GM20000 (cell line): ENCODE data around the gene LAS1L.
"Not testable (repeated sequence)": the region's sequence is repeated elsewhere in the genome, so short reads cannot be mapped to it uniquely, and the experiment has no call there.

ENCODE experiments used
- DNase-seq: peaks from one replicate; pipeline ENCODE4 v3.0.0; 2012; ENCODE audit warnings: low spot score
- TF ChIP-seq, protein P1 (sequence below): IDR thresholded peaks from 2 replicates; pipeline ENCODE4 v1.5.1; 2012; ENCODE audit warnings: mild to moderate bottlenecking, control low read depth; ENCODE audit errors: extremely low read depth, missing control alignments

LAS1L gene

DNA sequence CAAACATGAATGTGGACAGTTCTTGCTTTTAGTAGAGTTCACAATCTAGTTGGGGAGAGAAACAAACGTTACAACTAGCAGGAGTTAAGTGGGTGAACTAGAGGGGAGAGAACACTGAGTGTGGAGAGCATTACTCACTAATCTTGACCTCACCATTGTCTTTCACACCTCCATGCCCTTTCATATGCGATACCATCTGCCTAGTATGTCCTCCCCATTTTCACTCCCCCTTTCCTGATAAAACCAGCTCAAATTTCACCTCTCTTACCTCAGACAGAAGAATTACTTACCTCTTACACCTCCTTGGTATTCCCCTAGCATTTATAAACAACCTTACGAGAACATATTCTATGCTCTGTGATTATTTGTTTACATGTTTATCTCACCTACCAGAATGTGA lies 53.6 kb downstream of the LAS1L start:
- DNase-seq: no peak
- TF ChIP-seq, protein P1, sequence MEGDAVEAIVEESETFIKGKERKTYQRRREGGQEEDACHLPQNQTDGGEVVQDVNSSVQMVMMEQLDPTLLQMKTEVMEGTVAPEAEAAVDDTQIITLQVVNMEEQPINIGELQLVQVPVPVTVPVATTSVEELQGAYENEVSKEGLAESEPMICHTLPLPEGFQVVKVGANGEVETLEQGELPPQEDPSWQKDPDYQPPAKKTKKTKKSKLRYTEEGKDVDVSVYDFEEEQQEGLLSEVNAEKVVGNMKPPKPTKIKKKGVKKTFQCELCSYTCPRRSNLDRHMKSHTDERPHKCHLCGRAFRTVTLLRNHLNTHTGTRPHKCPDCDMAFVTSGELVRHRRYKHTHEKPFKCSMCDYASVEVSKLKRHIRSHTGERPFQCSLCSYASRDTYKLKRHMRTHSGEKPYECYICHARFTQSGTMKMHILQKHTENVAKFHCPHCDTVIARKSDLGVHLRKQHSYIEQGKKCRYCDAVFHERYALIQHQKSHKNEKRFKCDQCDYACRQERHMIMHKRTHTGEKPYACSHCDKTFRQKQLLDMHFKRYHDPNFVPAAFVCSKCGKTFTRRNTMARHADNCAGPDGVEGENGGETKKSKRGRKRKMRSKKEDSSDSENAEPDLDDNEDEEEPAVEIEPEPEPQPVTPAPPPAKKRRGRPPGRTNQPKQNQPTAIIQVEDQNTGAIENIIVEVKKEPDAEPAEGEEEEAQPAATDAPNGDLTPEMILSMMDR: no peak

- not testable (repeated sequence) for DNase-seq
These were observed 55.5 kb downstream of the LAS1L start for GRCh38 chrX:65479102-65479501.

DNA sequence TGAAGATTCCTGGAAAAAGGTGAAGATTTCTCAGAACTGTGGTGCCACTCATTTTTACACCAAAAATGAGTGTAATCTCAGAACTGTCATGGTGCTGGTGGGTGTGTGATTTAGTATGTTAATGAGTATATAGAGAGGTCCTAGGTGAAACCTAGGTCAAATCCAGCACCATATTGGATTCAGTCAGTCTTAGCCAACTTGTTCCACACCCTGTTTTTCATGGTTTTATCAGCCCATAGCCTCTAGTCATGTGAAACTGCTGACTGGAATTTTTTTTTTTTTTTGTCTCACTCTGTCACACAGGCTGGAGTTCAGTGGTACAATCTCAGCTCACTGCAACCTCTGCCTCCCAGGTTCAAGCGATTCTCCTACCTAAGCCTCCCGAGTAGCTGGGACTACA lies 58.0 kb downstream of the LAS1L start:
- TF ChIP-seq, protein P1: no peak

GRCh38 chrX:65463550-65463949 lies 71.0 kb downstream of the LAS1L start:
- DNase-seq: no peak
- TF ChIP-seq, protein P1: no peak

More for the DNA sequence above, 58.0 kb downstream of the LAS1L start:
- DNase-seq: no peak
